DND-41 (cell line): ENCODE data around the gene REN.

Experiments
- EZH2 ChIP-seq: IDR thresholded peaks from 3 replicates; pipeline ENCODE4 v1.6.1; 2012; ENCODE audit warnings: borderline replicate concordance, low read depth, mild to moderate bottlenecking, moderate library complexity, low read length, inconsistent platforms; ENCODE audit not compliant: severe bottlenecking
- TF ChIP-seq, protein P1 (sequence below): IDR thresholded peaks from 2 replicates; pipeline ENCODE4 v1.5.1; 2012; ENCODE audit warnings: borderline replicate concordance, low read length, moderate library complexity, mild to moderate bottlenecking; ENCODE audit not compliant: poor library complexity, severe bottlenecking; ENCODE audit errors: extremely low read depth

- TF ChIP-seq, protein P1, sequence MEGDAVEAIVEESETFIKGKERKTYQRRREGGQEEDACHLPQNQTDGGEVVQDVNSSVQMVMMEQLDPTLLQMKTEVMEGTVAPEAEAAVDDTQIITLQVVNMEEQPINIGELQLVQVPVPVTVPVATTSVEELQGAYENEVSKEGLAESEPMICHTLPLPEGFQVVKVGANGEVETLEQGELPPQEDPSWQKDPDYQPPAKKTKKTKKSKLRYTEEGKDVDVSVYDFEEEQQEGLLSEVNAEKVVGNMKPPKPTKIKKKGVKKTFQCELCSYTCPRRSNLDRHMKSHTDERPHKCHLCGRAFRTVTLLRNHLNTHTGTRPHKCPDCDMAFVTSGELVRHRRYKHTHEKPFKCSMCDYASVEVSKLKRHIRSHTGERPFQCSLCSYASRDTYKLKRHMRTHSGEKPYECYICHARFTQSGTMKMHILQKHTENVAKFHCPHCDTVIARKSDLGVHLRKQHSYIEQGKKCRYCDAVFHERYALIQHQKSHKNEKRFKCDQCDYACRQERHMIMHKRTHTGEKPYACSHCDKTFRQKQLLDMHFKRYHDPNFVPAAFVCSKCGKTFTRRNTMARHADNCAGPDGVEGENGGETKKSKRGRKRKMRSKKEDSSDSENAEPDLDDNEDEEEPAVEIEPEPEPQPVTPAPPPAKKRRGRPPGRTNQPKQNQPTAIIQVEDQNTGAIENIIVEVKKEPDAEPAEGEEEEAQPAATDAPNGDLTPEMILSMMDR, result peak; percentile 63
- no peak for TF ChIP-seq EZH2
Observed at GRCh38 chr1:204127597-204128242, 38.4 kb downstream of the REN start.
